ENCODE measurements around the gene SOBP.

The SOBP gene

DNA sequence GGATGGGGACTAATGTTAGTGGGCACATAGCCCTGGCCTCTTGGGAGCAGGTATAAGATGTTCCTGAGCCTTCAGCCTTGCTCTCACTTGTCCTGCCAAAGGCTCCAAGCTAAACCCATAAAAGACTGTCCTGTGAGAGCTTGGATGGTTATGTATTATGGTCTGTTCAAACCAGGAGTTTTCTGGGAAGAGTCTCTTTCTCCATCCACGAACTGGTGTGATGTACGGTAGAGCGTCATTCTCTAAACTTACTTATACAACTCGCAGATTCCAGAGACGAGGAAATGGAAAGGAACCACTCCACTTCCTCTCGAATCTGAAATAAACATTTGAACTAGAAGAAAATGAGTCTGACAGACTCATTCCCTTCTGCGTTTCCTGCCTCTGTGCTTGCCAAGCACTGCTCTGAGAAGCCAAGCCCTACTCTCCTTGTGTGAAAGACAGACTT is 5.3 kb downstream of the SOBP start:
- Histone ChIP-seq H2AFZ (ENCODE audit: low read depth) (peak overlapping the region; percentile 14), H3K27ac (peak overlapping the region; percentile 48; the same call in 1 of the 2 replicates), H3K79me2 (ENCODE audit: insufficient read depth, low read depth) (peaks cover 28% of the 10 kb centered on the region; the same call in 1 of the 2 replicates), H3K9ac (no peak overlapping the region; the same call in 1 of the 2 replicates), H3K36me3 (ENCODE audit: insufficient read depth) (no peaks in the 10 kb centered on the region), H3K4me3 (IDR thresholded peaks at IDR 0.05; ENCODE audit: insufficient read depth, low read depth, low read length) (no peak overlapping the region), H3K4me1 (ENCODE audit: low read depth, poor library complexity, severe bottlenecking) (peaks cover 67% of the 10 kb centered on the region), H3K4me2 (peak overlapping the region; percentile 88), H4K20me1 (ENCODE audit: insufficient read depth) (no peaks in the 10 kb centered on the region), H3K27me3 (ENCODE audit: insufficient read depth, low read depth) (no peaks in the 10 kb centered on the region)
- TF ChIP-seq CTCF (conservative IDR thresholded peaks at IDR 0.05; ENCODE audit: low read depth, low read length) = no peak

GRCh38 chr6:107495971-107496370 is 6.1 kb downstream of the SOBP start:
- no peaks in the 10 kb centered on the region for H4K20me1 ChIP-seq (ENCODE audit: insufficient read depth)
- peak overlapping the region; percentile 88 for H3K4me2 ChIP-seq
- H2AFZ ChIP-seq (ENCODE audit: low read depth) = no peak overlapping the region
- no peak overlapping the region for H3K4me3 ChIP-seq (IDR thresholded peaks at IDR 0.05; ENCODE audit: insufficient read depth, low read depth, low read length)
- H3K4me1 ChIP-seq (ENCODE audit: low read depth, poor library complexity, severe bottlenecking) = peaks cover 67% of the 10 kb centered on the region
- H3K27ac ChIP-seq = peak overlapping the region; percentile 48; the same call in 1 of the 2 replicates
- H3K27me3 ChIP-seq (ENCODE audit: insufficient read depth, low read depth) = no peaks in the 10 kb centered on the region
- TF ChIP-seq CTCF (conservative IDR thresholded peaks at IDR 0.05; ENCODE audit: low read depth, low read length) = no peak
- H3K9ac ChIP-seq = no peak overlapping the region
- peaks cover 28% of the 10 kb centered on the region; the same call in 1 of the 2 replicates for H3K79me2 ChIP-seq (ENCODE audit: insufficient read depth, low read depth)
- H3K36me3 ChIP-seq (ENCODE audit: insufficient read depth) = no peaks in the 10 kb centered on the region

- Histone ChIP-seq H3K9ac (no peak overlapping the region), H3K4me1 (ENCODE audit: low read depth, poor library complexity, severe bottlenecking) (peaks cover 60% of the 10 kb centered on the region), H2AFZ (ENCODE audit: low read depth) (no peak overlapping the region), H3K27me3 (ENCODE audit: insufficient read depth, low read depth) (no peaks in the 10 kb centered on the region), H3K4me3 (IDR thresholded peaks at IDR 0.05; ENCODE audit: insufficient read depth, low read depth, low read length) (no peak overlapping the region), H3K79me2 (ENCODE audit: insufficient read depth, low read depth) (peaks cover 19% of the 10 kb centered on the region; the same call in 1 of the 2 replicates), H3K36me3 (ENCODE audit: insufficient read depth) (no peaks in the 10 kb centered on the region), H3K4me2 (peak overlapping the region; percentile 88; the same call in 1 of the 2 replicates), H3K27ac (no peak overlapping the region; the same call in 1 of the 2 replicates), H4K20me1 (ENCODE audit: insufficient read depth) (no peaks in the 10 kb centered on the region)
- no peak for TF ChIP-seq CTCF (conservative IDR thresholded peaks at IDR 0.05; ENCODE audit: low read depth, low read length)
These were observed 7.2 kb downstream of the SOBP start for GRCh38 chr6:107496892-107497684.

- Histone ChIP-seq H3K9ac (no peak overlapping the region), H3K36me3 (ENCODE audit: insufficient read depth) (no peaks in the 10 kb centered on the region), H3K4me2 (no peak overlapping the region), H2AFZ (ENCODE audit: low read depth) (no peak overlapping the region), H3K27me3 (ENCODE audit: insufficient read depth, low read depth) (no peaks in the 10 kb centered on the region), H3K4me3 (IDR thresholded peaks at IDR 0.05; ENCODE audit: insufficient read depth, low read depth, low read length) (no peak overlapping the region), H4K20me1 (ENCODE audit: insufficient read depth) (no peaks in the 10 kb centered on the region), H3K27ac (no peak overlapping the region), H3K4me1 (ENCODE audit: low read depth, poor library complexity, severe bottlenecking) (no peaks in the 10 kb centered on the region), H3K79me2 (ENCODE audit: insufficient read depth, low read depth) (0 out of 2 replicates have a peak, but pooled peaks cover 5% of the 10 kb centered on the region)
- no peak for TF ChIP-seq CTCF (conservative IDR thresholded peaks at IDR 0.05; ENCODE audit: low read depth, low read length)
These were observed 14.5 kb downstream of the SOBP start for GRCh38 chr6:107504270-107505026.

Measured in KMS-11 (cell line).